Globus pallidus (tissue), 1 donor: Measurements from ENCODE around the gene NUDT22.

Experiments used
- DNase-seq: peaks from one replicate; pipeline ENCODE4 v3.0.0-alpha.2; 2015; ENCODE audit warnings: low spot score

NUDT22 gene

GRCh38 chr11:64254326-64254725 lies 28.3 kb downstream of the NUDT22 start:
- DNase-seq = no peak

GRCh38 chr11:64255135-64256128 lies 29.4 kb downstream of the NUDT22 start:
- DNase-seq = no peak

GRCh38 chr11:64256300-64256699 lies 30.2 kb downstream of the NUDT22 start:
- DNase-seq = no peak

- no peak for DNase-seq
Measured at GRCh38 chr11:64258356-64258755, 32.3 kb downstream of the NUDT22 start.

- no peak for DNase-seq
Measured at GRCh38 chr11:64258946-64259532, 33.0 kb downstream of the NUDT22 start.

GRCh38 chr11:64259533-64260067 lies 33.5 kb downstream of the NUDT22 start:
- DNase-seq = no peak

- DNase-seq = no peak
Measured at GRCh38 chr11:64260147-64260708, 34.2 kb downstream of the NUDT22 start.

- no peak for DNase-seq
Measured at GRCh38 chr11:64261556-64262080, 35.5 kb downstream of the NUDT22 start.

GRCh38 chr11:64262271-64263002 lies 36.4 kb downstream of the NUDT22 start:
- no peak for DNase-seq

- no peak for DNase-seq
Measured at GRCh38 chr11:64263021-64263946, 37.2 kb downstream of the NUDT22 start.

- DNase-seq = no peak
Measured at GRCh38 chr11:64263947-64264317, 37.9 kb downstream of the NUDT22 start.

GRCh38 chr11:64264371-64264852 lies 38.3 kb downstream of the NUDT22 start:
- no peak for DNase-seq

GRCh38 chr11:64265176-64266160 lies 39.4 kb downstream of the NUDT22 start:
- no peak for DNase-seq

GRCh38 chr11:64266339-64266738 lies 40.3 kb downstream of the NUDT22 start:
- DNase-seq = no peak

GRCh38 chr11:64267207-64267945 lies 41.3 kb downstream of the NUDT22 start:
- DNase-seq = no peak

GRCh38 chr11:64268025-64268892 lies 42.2 kb downstream of the NUDT22 start:
- DNase-seq = no peak

- peak; percentile 60 for DNase-seq
Measured at GRCh38 chr11:64268893-64269539, 42.9 kb downstream of the NUDT22 start.
